Measurements from ENCODE around the gene HMGN2.
"Not testable (repeated sequence)": the region's sequence is repeated elsewhere in the genome, so short reads cannot be mapped to it uniquely, and the experiment has no call there.

Gene HMGN2

DNA sequence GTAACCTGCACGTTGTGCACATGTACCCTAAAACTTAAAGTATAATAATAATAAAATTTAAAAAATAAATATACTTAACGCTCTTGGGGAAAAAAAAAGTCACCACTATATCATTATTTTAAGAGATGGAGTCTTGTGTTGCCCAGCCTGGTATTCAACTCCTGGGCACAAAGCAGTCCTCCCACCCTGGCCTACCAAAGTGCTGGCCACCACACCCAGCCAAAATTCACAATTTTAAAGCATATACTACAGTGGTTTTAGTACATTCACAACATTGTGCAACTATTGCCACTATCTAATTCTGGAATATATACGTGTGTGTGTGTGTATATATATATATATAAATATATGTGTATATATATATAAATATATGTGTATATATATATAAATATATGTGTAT, 5.9 kb downstream of the HMGN2 start:
- no peaks in the 10 kb centered on the region for H3K27me3 ChIP-seq (ENCODE audit: insufficient read depth, low read length)
- H3K4me3 ChIP-seq (ENCODE audit: low read length), result no peak overlapping the region
- no peak overlapping the region for H3K27ac ChIP-seq (ENCODE audit: low read length)
- no peaks in the 10 kb centered on the region for H3K9me3 ChIP-seq (ENCODE audit: insufficient read depth, low read depth, low read length)
- peaks cover 9% of the 10 kb centered on the region; the same call in 1 of the 2 replicates for H3K4me1 ChIP-seq (ENCODE audit: insufficient read depth, low read length)
- peaks cover 54% of the 10 kb centered on the region for H3K36me3 ChIP-seq (ENCODE audit: insufficient read depth, low read depth, low read length)
- no peak overlapping the region for H3K9ac ChIP-seq (ENCODE audit: low read depth, low read length)

GRCh38 chr1:26478988-26479387, 6.7 kb downstream of the HMGN2 start:
- H3K36me3 ChIP-seq (ENCODE audit: insufficient read depth, low read depth, low read length), result peaks cover 45% of the 10 kb centered on the region

DNA sequence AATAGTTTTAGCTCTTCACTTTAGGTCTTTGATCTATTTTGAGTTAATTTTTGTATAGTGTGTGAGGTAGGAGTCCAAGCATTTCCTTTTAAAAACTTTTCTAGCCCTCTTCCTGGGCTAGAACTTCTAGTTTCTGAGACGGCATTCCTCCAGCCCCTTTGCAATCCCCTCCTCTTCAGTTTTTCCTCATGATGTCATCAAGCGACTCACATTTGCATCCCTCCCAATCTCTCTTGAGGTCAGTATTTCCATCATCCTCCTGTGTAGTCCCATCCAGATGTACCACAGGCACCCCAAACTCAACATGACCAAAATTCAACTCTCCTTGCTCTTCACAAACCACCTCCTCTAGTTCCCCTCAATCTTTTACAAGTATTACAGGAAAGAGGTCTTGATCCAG, 10.7 kb downstream of the HMGN2 start:
- H3K27me3 ChIP-seq (ENCODE audit: insufficient read depth, low read length), result no peaks in the 10 kb centered on the region
- H3K4me3 ChIP-seq (ENCODE audit: low read length), result no peak overlapping the region
- H3K9me3 ChIP-seq (ENCODE audit: insufficient read depth, low read depth, low read length), result no peaks in the 10 kb centered on the region
- no peak overlapping the region for H3K27ac ChIP-seq (ENCODE audit: low read length)
- no peaks in the 10 kb centered on the region for H3K4me1 ChIP-seq (ENCODE audit: insufficient read depth, low read length)
- no peak overlapping the region for H3K9ac ChIP-seq (ENCODE audit: low read depth, low read length)
- H3K36me3 ChIP-seq (ENCODE audit: insufficient read depth, low read depth, low read length), result peaks cover 11% of the 10 kb centered on the region; the same call in 1 of the 2 replicates

More at GRCh38 chr1:26478988-26479387, 6.7 kb downstream of the HMGN2 start:
- Histone ChIP-seq H3K27ac (ENCODE audit: low read length) (no peak overlapping the region), H3K4me3 (ENCODE audit: low read length) (no peak overlapping the region), H3K4me1 (ENCODE audit: insufficient read depth, low read length) (peaks cover 2% of the 10 kb centered on the region; the same call in 1 of the 2 replicates), H3K9me3 (ENCODE audit: insufficient read depth, low read depth, low read length) (no peaks in the 10 kb centered on the region), H3K9ac (ENCODE audit: low read depth, low read length) (no peak overlapping the region), H3K27me3 (ENCODE audit: insufficient read depth, low read length) (no peaks in the 10 kb centered on the region)

DNA sequence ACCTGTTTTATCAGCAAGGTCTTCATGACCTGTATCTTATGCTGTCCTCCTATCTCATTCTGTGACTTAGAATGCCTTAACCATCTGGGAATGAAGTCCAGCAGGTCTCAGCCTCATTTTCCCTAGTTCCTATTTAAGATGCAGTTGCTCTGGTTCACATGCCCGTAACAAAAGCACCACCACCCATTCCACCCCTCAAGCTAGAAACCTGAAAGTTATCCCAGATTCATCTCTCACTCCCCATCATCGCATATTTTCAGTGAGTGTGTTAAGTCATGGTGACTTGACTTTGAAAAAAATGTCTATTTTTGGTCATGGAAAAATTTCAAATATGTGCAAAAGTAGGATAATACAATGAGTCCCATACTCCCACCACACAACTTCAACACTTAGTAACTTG, 11.7 kb downstream of the HMGN2 start:
- no peak overlapping the region for H3K9ac ChIP-seq (ENCODE audit: low read depth, low read length)
- H3K27me3 ChIP-seq (ENCODE audit: insufficient read depth, low read length), result no peaks in the 10 kb centered on the region
- peaks cover 6% of the 10 kb centered on the region; the same call in 1 of the 2 replicates for H3K36me3 ChIP-seq (ENCODE audit: insufficient read depth, low read depth, low read length)
- H3K9me3 ChIP-seq (ENCODE audit: insufficient read depth, low read depth, low read length), result no peaks in the 10 kb centered on the region
- H3K4me3 ChIP-seq (ENCODE audit: low read length), result no peak overlapping the region
- no peak overlapping the region for H3K27ac ChIP-seq (ENCODE audit: low read length)
- no peaks in the 10 kb centered on the region for H3K4me1 ChIP-seq (ENCODE audit: insufficient read depth, low read length)

DNA sequence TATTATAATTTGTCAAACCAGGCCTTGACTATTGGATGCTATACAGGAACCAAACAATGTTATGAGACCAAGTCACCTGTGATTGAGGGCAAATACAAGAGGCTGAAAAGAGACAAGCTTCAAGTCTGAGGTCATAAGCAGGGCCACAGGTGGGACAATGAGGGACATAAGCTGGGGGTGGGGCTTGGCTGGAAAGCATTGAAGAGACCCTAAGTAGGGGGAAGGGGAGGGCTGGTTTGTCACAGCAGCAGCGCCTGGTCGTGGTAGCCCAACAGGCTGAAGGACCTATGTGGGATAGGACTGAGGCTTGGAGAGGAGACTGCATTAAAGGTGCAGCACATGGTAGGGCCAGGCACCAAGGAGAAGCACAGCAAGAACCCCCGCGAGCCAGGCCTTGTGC, 17.9 kb downstream of the HMGN2 start:
- Histone ChIP-seq H3K4me3 (ENCODE audit: low read length) (no peak overlapping the region), H3K36me3 (ENCODE audit: insufficient read depth, low read depth, low read length) (no peaks in the 10 kb centered on the region), H3K9me3 (ENCODE audit: insufficient read depth, low read depth, low read length) (no peaks in the 10 kb centered on the region), H3K9ac (ENCODE audit: low read depth, low read length) (no peak overlapping the region), H3K4me1 (ENCODE audit: insufficient read depth, low read length) (no peaks in the 10 kb centered on the region), H3K27ac (ENCODE audit: low read length) (no peak overlapping the region), H3K27me3 (ENCODE audit: insufficient read depth, low read length) (no peaks in the 10 kb centered on the region)

DNA sequence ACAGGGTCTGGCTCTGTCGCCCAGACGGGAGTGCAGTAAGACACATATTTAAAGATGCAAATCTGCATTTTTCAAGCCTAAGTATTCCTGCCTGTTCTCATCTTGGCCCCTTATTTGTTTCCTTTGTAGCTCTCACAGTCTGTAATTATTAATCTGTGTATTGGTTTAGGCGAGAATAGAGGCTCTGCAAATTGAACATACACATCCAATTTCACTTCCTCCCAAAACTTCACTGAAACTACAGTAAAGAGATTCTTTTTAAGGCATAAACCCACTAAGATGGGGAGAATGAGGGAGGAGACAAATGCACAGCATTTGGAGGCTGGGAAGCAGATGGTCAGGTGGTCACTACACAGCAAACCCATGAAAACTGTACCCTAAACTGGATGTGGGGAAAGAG, 21.0 kb downstream of the HMGN2 start:
- Histone ChIP-seq H3K27me3 (ENCODE audit: insufficient read depth, low read length) (no peaks in the 10 kb centered on the region), H3K9ac (ENCODE audit: low read depth, low read length) (no peak overlapping the region), H3K4me1 (ENCODE audit: insufficient read depth, low read length) (no peaks in the 10 kb centered on the region), H3K4me3 (ENCODE audit: low read length) (no peak overlapping the region), H3K9me3 (ENCODE audit: insufficient read depth, low read depth, low read length) (no peaks in the 10 kb centered on the region), H3K27ac (ENCODE audit: low read length) (no peak overlapping the region), H3K36me3 (ENCODE audit: insufficient read depth, low read depth, low read length) (no peaks in the 10 kb centered on the region)

GRCh38 chr1:26493938-26494337, 21.7 kb downstream of the HMGN2 start:
- Histone ChIP-seq H3K36me3 (ENCODE audit: insufficient read depth, low read depth, low read length) (no peaks in the 10 kb centered on the region), H3K9me3 (ENCODE audit: insufficient read depth, low read depth, low read length) (no peaks in the 10 kb centered on the region), H3K27ac (ENCODE audit: low read length) (no peak overlapping the region), H3K4me1 (ENCODE audit: insufficient read depth, low read length) (no peaks in the 10 kb centered on the region), H3K4me3 (ENCODE audit: low read length) (no peak overlapping the region), H3K27me3 (ENCODE audit: insufficient read depth, low read length) (no peaks in the 10 kb centered on the region), H3K9ac (ENCODE audit: low read depth, low read length) (no peak overlapping the region)

GRCh38 chr1:26496861-26497260, 24.6 kb downstream of the HMGN2 start:
- Histone ChIP-seq H3K27ac (ENCODE audit: low read length) (no peak overlapping the region), H3K4me3 (ENCODE audit: low read length) (no peak overlapping the region), H3K9me3 (ENCODE audit: insufficient read depth, low read depth, low read length) (no peaks in the 10 kb centered on the region), H3K9ac (ENCODE audit: low read depth, low read length) (no peak overlapping the region), H3K4me1 (ENCODE audit: insufficient read depth, low read length) (no peaks in the 10 kb centered on the region), H3K36me3 (ENCODE audit: insufficient read depth, low read depth, low read length) (no peaks in the 10 kb centered on the region), H3K27me3 (ENCODE audit: insufficient read depth, low read length) (no peaks in the 10 kb centered on the region; the same call in 1 of the 2 replicates)

DNA sequence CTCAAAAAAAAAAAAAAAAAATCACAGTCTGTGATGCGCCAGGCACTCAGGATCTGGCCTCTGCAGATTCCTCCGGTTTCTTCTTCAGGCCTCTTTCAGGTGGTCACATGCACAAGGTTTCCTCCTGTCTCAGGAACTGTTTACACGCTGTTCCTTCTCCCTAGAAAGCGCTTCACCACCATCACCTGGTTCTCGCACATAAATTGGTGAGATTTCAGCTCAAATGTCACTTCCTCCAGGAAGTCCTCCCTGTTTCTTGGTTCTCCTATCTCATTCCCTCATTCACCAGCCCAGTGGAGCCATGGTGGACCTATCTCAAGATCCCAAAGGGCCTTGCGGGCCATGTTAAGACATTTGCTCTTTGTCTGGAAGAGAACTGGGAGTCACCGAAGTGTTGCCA, 26.7 kb downstream of the HMGN2 start:
- Histone ChIP-seq H3K4me3 (ENCODE audit: low read length) (no peak overlapping the region), H3K27ac (ENCODE audit: low read length) (no peak overlapping the region), H3K4me1 (ENCODE audit: insufficient read depth, low read length) (no peaks in the 10 kb centered on the region), H3K9me3 (ENCODE audit: insufficient read depth, low read depth, low read length) (no peaks in the 10 kb centered on the region), H3K36me3 (ENCODE audit: insufficient read depth, low read depth, low read length) (no peaks in the 10 kb centered on the region), H3K9ac (ENCODE audit: low read depth, low read length) (no peak overlapping the region), H3K27me3 (ENCODE audit: insufficient read depth, low read length) (no peaks in the 10 kb centered on the region; the same call in 1 of the 2 replicates)

DNA sequence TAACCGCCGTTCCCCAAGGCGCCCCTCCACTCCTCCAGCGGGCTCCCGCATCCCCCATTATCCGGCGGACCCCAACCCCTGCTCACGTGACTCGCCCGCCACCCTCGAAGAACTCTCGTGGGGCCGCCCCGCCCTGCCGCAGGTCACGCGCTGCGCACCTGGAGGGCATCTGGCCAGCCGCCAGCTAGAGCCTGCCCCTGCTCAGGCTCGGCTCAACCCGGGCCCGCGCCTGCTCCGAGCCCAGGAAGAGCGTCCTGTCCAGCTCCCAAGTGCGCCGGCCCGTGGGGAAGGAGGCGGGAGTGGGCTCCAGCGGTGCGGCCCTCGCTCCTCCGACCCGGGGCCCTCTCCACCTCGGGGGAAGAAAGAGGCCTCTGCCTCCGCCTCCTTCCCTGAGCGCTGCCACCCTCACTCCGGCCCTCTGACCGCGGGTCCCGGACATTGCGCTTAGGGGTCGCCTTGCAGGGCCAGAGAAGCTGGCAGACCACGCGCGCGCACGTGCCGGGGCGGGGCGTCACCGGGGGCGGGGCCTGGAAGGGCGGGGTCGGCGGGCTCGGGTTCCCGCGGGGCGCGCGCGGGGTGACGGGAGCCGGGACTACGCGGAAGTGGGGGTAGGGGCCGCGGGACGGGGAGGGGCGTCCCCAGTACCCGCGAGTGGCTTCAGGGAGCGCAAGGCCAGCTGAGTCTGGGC, 28.4 kb downstream of the HMGN2 start:
- Histone ChIP-seq H3K4me3 (ENCODE audit: low read length) (peak overlapping the region; percentile 74), H3K9me3 (ENCODE audit: insufficient read depth, low read depth, low read length) (no peaks in the 10 kb centered on the region), H3K9ac (ENCODE audit: low read depth, low read length) (peak overlapping the region; percentile 79; the same call in 1 of the 2 replicates), H3K4me1 (ENCODE audit: insufficient read depth, low read length) (no peaks in the 10 kb centered on the region), H3K27ac (ENCODE audit: low read length) (no peak overlapping the region), H3K36me3 (ENCODE audit: insufficient read depth, low read depth, low read length) (no peaks in the 10 kb centered on the region), H3K27me3 (ENCODE audit: insufficient read depth, low read length) (no peaks in the 10 kb centered on the region; the same call in 1 of the 2 replicates)

DNA sequence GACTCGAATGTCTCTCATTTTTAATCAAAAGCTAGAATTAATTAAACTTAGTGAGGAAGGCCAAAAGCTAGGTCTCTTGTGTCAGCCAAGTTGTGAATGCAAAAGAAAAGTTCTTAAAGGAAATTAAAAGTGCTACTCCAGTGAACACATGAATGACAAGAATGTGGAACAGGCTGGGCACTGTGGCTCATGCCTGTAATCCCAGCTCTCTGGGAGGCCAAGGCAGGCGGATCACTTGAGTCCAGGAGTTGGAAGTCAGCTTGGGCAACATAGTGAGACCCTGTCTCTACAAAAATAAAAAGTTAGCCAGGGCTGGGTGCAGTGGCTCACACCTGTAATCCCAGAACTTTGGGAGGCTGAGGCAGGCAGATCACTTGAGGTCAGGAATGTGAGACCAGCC, 38.5 kb downstream of the HMGN2 start:
- H3K4me1 ChIP-seq (ENCODE audit: insufficient read depth, low read length); H3K4me3 ChIP-seq (ENCODE audit: low read length); H3K9ac ChIP-seq (ENCODE audit: low read depth, low read length); H3K27me3 ChIP-seq (ENCODE audit: insufficient read depth, low read length); H3K9me3 ChIP-seq (ENCODE audit: insufficient read depth, low read depth, low read length); H3K36me3 ChIP-seq (ENCODE audit: insufficient read depth, low read depth, low read length); H3K27ac ChIP-seq (ENCODE audit: low read length): not testable (repeated sequence)

- H3K4me3 ChIP-seq (ENCODE audit: low read length); H3K36me3 ChIP-seq (ENCODE audit: insufficient read depth, low read depth, low read length); H3K4me1 ChIP-seq (ENCODE audit: insufficient read depth, low read length); H3K27ac ChIP-seq (ENCODE audit: low read length); H3K9me3 ChIP-seq (ENCODE audit: insufficient read depth, low read depth, low read length); H3K9ac ChIP-seq (ENCODE audit: low read depth, low read length); H3K27me3 ChIP-seq (ENCODE audit: insufficient read depth, low read length): not testable (repeated sequence)
Observed at GRCh38 chr1:26515836-26516235, 43.6 kb downstream of the HMGN2 start.

Data from iPS-20b (cell line).